Liver (tissue), 9 donors: Measurements from ENCODE around the gene ROR1. TPM values are rescaled to one million over a fixed set of nuclear protein-coding genes. Genes with fewer than 3 reads are reported as not detected.

Source experiments
- DNase-seq: peaks from one replicate; pipeline ENCODE4 v3.0.0-alpha.2; 2017; ENCODE audit warnings: low spot score
- H3K27ac ChIP-seq, 2 donors: one replicate each; pipeline ENCODE4 v1.7.0; 2013; ENCODE audit warnings: inconsistent platforms in 2 of 2, low read length in 2 of 2, control low read depth in 1 of 2, low read depth in 1 of 2, mild to moderate bottlenecking in 1 of 2
- H3K27me3 ChIP-seq, 4 donors: one replicate each; pipeline versions ENCODE4 v1.6.1 to v1.7.0; 2013; ENCODE audit warnings: low read length in 3 of 4, inconsistent platforms in 1 of 4, mild to moderate bottlenecking in 1 of 4, moderate library complexity in 1 of 4; ENCODE audit not compliant: control insufficient read depth in 4 of 4, insufficient read depth in 4 of 4
- H3K36me3 ChIP-seq, 4 donors: one replicate each; pipeline versions ENCODE4 v1.6.1 to v1.7.0; 2013; ENCODE audit warnings: low read length in 3 of 4, mild to moderate bottlenecking in 3 of 4, low read depth in 1 of 4, moderate library complexity in 1 of 4; ENCODE audit not compliant: control insufficient read depth in 4 of 4, insufficient read depth in 3 of 4
- H3K4me1 ChIP-seq, 4 donors: one replicate each; pipeline versions ENCODE4 v1.6.1 to v1.7.0; 2013; ENCODE audit warnings: low read length in 3 of 4, mild to moderate bottlenecking in 3 of 4, moderate library complexity in 1 of 4; ENCODE audit not compliant: control insufficient read depth in 4 of 4, insufficient read depth in 4 of 4
- H3K4me3 ChIP-seq, 3 donors: one replicate each; pipeline versions ENCODE4 v1.6.1 to v1.7.0; 2013; ENCODE audit warnings: low read length in 3 of 3, control low read depth in 1 of 3, low read depth in 1 of 3, mild to moderate bottlenecking in 1 of 3
- H3K9ac ChIP-seq, 2 donors: one replicate each; pipeline ENCODE4 v1.7.0; 2013; ENCODE audit warnings: low read length in 2 of 2, mild to moderate bottlenecking in 2 of 2, moderate library complexity in 2 of 2, control low read depth in 1 of 2, low read depth in 1 of 2
- H3K9me3 ChIP-seq, 4 donors: one replicate each; pipeline versions ENCODE4 v1.6.1 to v1.7.0; 2013; ENCODE audit warnings: low read length in 3 of 4; ENCODE audit not compliant: control insufficient read depth in 4 of 4
- CTCF ChIP-seq: fragments of 150-350 bp; IDR thresholded peaks from 2 replicates; pipeline ENCODE4 v1.5.1; 2017; ENCODE audit warnings: improper control_type of control experiment, low read depth, low read length; ENCODE audit not compliant: missing input control
- FOXA2 ChIP-seq: IDR thresholded peaks from 2 replicates; pipeline ENCODE4 v1.6.1; 2016; ENCODE audit warnings: antibody characterized with exemption
- GABPA ChIP-seq, 2 donors: IDR thresholded peaks in 1 of 2; conservative IDR thresholded peaks in 1 of 2; 2 replicates each; pipeline ENCODE4 v1.6.1; 2016; ENCODE audit warnings: antibody characterized with exemption in 2 of 2, mild to moderate bottlenecking in 1 of 2, moderate library complexity in 1 of 2
- HNF4A ChIP-seq, 2 donors: conservative IDR thresholded peaks; 2 replicates each; pipeline ENCODE4 v1.6.1; 2016; ENCODE audit warnings: antibody characterized with exemption in 2 of 2, mild to moderate bottlenecking in 2 of 2
- MAX ChIP-seq: IDR thresholded peaks from 2 replicates; pipeline ENCODE4 v1.6.1; 2016; ENCODE audit warnings: antibody characterized with exemption
- NR2F2 ChIP-seq: IDR thresholded peaks from 2 replicates; pipeline ENCODE4 v1.6.1; 2016; ENCODE audit warnings: antibody characterized with exemption
- RAD21 ChIP-seq, 2 donors: IDR thresholded peaks; 2 replicates each; pipeline ENCODE4 v1.6.1; 2016; ENCODE audit warnings: antibody characterized with exemption in 2 of 2, mild to moderate bottlenecking in 2 of 2
- RXRA ChIP-seq, 2 donors: IDR thresholded peaks; 2 replicates each; pipeline ENCODE4 v1.6.1; 2017 to 2018; ENCODE audit warnings: antibody characterized with exemption in 2 of 2, mild to moderate bottlenecking in 1 of 2
- SP1 ChIP-seq: IDR thresholded peaks from 2 replicates; pipeline ENCODE4 v1.6.1; 2018; ENCODE audit warnings: antibody characterized with exemption, mild to moderate bottlenecking
- TAF1 ChIP-seq: conservative IDR thresholded peaks from 2 replicates; pipeline ENCODE4 v1.6.1; 2016; ENCODE audit warnings: antibody characterized with exemption, mild to moderate bottlenecking
- ZBTB33 ChIP-seq: IDR thresholded peaks from 2 replicates; pipeline ENCODE4 v1.6.1; 2016; ENCODE audit warnings: antibody characterized with exemption
- WGBS: extraction: QIAGEN DNeasy Blood & Tissue Kit; methylation state at CpG from one replicate; pipeline ENCODE4 v1.1.7; 2013; 5-methylcytosine and 5-hydroxymethylcytosine counted together
- polyA plus RNA-seq, 2 donors: library from polyadenylated mRNA; stranded (reverse) in 1 of 2; unstranded in 1 of 2; fragments of 200-250 nt in 1 of 2; fragments of >200 nt in 1 of 2; fragmentation: Nextera tagmentation in 1 of 2; extraction: Ambion mirVana in 1 of 2; gene quantifications; one replicate each; pipeline versions ENCODE4 v1.2.1 to v1.2.3, GENCODE V29; 2013 to 2015
- total RNA-seq, 2 donors: library from RNA; depleted of rRNA; stranded (reverse); fragments of >200 nt; gene quantifications; one replicate each; pipeline ENCODE4 v1.2.3, GENCODE V29; 2014
- donor health status: healthy.
- donor health status: healthy.
- donor health status: healthy.
- donor health status: healthy.
- donor health status: healthy.

ROR1 gene
- total and polyA plus RNA-seq, 4 donors = 0.15 to 0.98 (median 0.37) TPM

- Histone ChIP-seq H3K36me3 (no peaks in the 10 kb centered on the region), H3K27ac (no peak overlapping the region), H3K4me1 (no peaks in the 10 kb centered on the region), H3K4me3 (no peak overlapping the region), H3K27me3 (no peaks in the 10 kb centered on the region), H3K9me3 (no peaks in the 10 kb centered on the region), H3K9ac (no peak overlapping the region)
- DNase-seq = no peak
- WGBS = 83% methylated on average over 8 of the region's 8 CpGs
- TF ChIP-seq RAD21 (IDR thresholded peaks at IDR 0.05) (no peak), TAF1 (no peak), NR2F2 (no peak), MAX (no peak), ZBTB33 (no peak), HNF4A (conservative IDR thresholded peaks at IDR 0.05) (no peak), FOXA2 (no peak), CTCF (no peak), SP1 (no peak), RXRA (IDR thresholded peaks at IDR 0.05) (no peak), GABPA (IDR thresholded peaks at IDR 0.05 in 1 of 2, conservative IDR thresholded peaks at IDR 0.05 in 1 of 2) (no peak)
Observed at GRCh38 chr1:64196074-64196870, 422.5 kb downstream of the ROR1 start.

GRCh38 chr1:64197076-64197475 lies 423.3 kb downstream of the ROR1 start:
- Histone ChIP-seq H3K9me3 (no peaks in the 10 kb centered on the region), H3K9ac (no peak overlapping the region), H3K4me1 (no peaks in the 10 kb centered on the region), H3K27me3 (no peaks in the 10 kb centered on the region), H3K27ac (no peak overlapping the region), H3K36me3 (no peaks in the 10 kb centered on the region), H3K4me3 (no peak overlapping the region)
- no peak for TF ChIP-seq RAD21 (IDR thresholded peaks at IDR 0.05)
- no peak for TF ChIP-seq ZBTB33
- no peak for TF ChIP-seq GABPA (IDR thresholded peaks at IDR 0.05 in 1 of 2, conservative IDR thresholded peaks at IDR 0.05 in 1 of 2)
- no peak for TF ChIP-seq CTCF
- no peak for TF ChIP-seq NR2F2
- no peak for TF ChIP-seq SP1
- TF ChIP-seq MAX = no peak
- no peak for TF ChIP-seq RXRA (IDR thresholded peaks at IDR 0.05)
- 95% methylated on average over 3 of the region's 3 CpGs for WGBS
- no peak for DNase-seq
